IPS DF 4.7 (cell line): ENCODE data around the gene C11orf24.

Experiments used
- DNase-seq: peaks from one replicate; pipeline ENCODE4 v3.0.0-alpha.2; 2013; ENCODE audit warnings: low spot score; ENCODE audit errors: extremely low read depth

The C11orf24 gene

GRCh38 chr11:68271781-68272608 is at the start of gene C11orf24:
TSS of gene C11orf24 (minus strand) at chr11:68271973. CDS start at chr11:68263767, 8,206 bp downstream.
- DNase-seq = no peak

GRCh38 chr11:68317147-68317785 is 45.5 kb upstream of the C11orf24 start:
- DNase-seq = no peak

GRCh38 chr11:68315171-68315920 is 43.6 kb upstream of the C11orf24 start:
- no peak for DNase-seq

- no peak for DNase-seq
Observed at GRCh38 chr11:68314203-68315170, 42.7 kb upstream of the C11orf24 start.

- DNase-seq = no peak
Observed at GRCh38 chr11:68313574-68314202, 41.9 kb upstream of the C11orf24 start.

- DNase-seq = no peak
Observed at GRCh38 chr11:68312780-68313573, 41.2 kb upstream of the C11orf24 start.

GRCh38 chr11:68312117-68312779 is 40.5 kb upstream of the C11orf24 start, which contains the start of gene LRP5:
TSS of gene LRP5 (plus strand) at chr11:68312591. CDS start at chr11:68312715, 124 bp downstream.
- DNase-seq = no peak

GRCh38 chr11:68311160-68312116 is 39.7 kb upstream of the C11orf24 start:
- DNase-seq = no peak

GRCh38 chr11:68309621-68310185 is 37.9 kb upstream of the C11orf24 start:
- no peak for DNase-seq

GRCh38 chr11:68308068-68308467 is 36.3 kb upstream of the C11orf24 start:
- DNase-seq = no peak

- no peak for DNase-seq
Observed at GRCh38 chr11:68306636-68307035, 34.9 kb upstream of the C11orf24 start.

- DNase-seq = no peak
Observed at GRCh38 chr11:68303982-68304780, 32.4 kb upstream of the C11orf24 start.

- no peak for DNase-seq
Observed at GRCh38 chr11:68303083-68303482, 31.3 kb upstream of the C11orf24 start.

- no peak for DNase-seq
Observed at GRCh38 chr11:68302670-68303069, 30.9 kb upstream of the C11orf24 start.

GRCh38 chr11:68302256-68302655 is 30.5 kb upstream of the C11orf24 start:
- DNase-seq = no peak

GRCh38 chr11:68300076-68300830 is 28.5 kb upstream of the C11orf24 start:
- DNase-seq = no peak
